G401.6 (cell line): ENCODE measurements around the gene CFAP61.
"Not testable (repeated sequence)": the region's sequence is repeated elsewhere in the genome, so short reads cannot be mapped to it uniquely, and the experiment has no call there.

ENCODE experiments used
- FAIRE-seq: peaks from 2 replicates; lab custom pipeline; 2012; peaks lifted over from hg19 to GRCh38; lab: Jason Lieb, UNC

CFAP61 gene

DNA sequence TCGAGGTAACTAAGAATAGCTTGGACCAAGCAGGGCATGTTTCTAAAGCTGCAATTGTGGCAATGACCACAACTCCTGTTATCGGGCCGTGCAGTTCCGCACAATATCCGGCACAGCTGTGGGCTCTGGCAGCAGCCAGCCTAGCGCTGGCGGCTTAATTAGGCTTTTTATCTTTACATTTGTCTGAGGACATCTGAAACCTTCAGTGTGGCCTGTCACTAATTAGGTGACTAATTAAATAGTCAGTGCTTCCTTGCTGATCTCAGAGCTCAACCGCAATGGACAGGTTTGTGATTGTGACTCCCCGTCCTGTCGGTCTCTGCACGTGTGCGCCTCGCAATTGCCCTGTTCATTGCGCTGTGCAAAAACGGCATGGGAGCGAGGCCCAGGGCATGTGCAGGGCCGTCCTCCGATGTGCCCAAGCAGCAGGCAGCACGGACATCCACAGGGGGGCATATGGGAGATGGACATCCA is 180.7 kb downstream of the CFAP61 start:
- no peak for FAIRE-seq

DNA sequence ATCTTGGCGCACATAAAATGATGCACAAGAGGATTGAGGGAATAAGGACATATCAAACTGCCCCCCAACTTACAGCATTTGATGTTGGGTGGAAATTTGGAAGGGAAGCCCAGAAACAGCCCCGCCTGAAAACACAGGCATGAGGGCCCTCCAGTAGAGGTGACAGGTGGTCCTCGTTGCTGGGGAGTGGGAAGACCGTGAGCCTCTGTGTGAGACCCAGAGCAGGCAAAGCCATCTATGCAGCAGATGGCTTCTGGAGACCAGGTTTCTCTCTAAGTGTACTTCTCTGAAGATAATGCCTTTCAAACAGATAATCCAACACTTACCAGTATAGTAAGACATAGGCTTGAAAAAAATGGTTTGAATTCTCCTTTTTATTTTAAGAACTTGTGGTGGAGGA is 183.3 kb downstream of the CFAP61 start:
- FAIRE-seq, result no peak

- no peak for FAIRE-seq
These were observed 185.0 kb downstream of the CFAP61 start for GRCh38 chr20:20237093-20237959.

GRCh38 chr20:20241976-20242375 is 189.6 kb downstream of the CFAP61 start:
- FAIRE-seq, result no peak

DNA sequence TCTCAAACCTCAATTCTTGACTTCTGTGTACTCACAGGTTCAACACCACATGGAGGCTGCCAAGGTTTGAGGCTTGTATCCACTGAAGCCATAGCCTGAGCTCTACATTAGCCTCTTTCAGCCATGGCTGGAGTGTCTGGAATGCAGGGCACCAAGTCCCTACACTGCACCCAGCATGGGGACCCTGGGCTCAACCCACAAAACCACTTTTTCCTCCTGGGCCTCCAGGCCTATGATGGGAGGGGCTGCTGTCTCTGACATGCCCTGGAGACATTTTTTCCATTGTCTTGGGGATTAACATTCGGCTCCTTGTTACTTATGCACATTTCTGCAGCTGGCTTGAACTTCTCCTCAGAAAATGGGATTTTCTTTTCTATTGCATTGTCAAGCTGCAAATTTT is 192.1 kb downstream of the CFAP61 start:
- not testable (repeated sequence) for FAIRE-seq

DNA sequence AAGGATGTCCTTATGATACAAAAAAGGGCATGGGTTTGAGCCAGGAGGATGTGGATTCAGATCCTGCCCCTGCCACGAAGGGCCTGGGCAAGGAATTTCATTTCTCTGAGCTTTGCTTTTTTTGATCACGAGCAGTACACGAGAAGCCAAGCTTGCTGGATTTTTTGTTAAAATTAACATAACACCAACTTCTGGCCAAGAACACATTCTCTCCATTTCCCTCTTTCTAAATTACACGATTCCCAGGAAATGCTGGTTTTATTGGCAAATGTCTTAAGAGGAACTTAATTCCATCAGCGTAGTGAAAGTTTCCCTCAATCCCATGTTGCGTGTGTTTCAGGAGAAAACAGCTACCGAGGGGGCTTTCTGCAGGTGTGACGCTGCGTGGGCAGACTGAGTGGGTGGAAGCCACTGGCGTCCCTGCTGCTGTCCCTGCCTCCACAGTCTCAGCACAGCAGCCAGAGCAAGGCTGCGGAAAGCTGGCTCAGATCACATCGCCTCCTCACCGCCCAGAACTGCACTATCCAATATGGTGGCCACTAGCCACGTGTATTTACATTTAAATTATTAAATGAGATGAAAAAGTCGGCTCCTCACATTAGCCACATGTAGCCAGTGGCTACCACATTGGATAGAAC is 194.8 kb downstream of the CFAP61 start:
- FAIRE-seq, result no peak

DNA sequence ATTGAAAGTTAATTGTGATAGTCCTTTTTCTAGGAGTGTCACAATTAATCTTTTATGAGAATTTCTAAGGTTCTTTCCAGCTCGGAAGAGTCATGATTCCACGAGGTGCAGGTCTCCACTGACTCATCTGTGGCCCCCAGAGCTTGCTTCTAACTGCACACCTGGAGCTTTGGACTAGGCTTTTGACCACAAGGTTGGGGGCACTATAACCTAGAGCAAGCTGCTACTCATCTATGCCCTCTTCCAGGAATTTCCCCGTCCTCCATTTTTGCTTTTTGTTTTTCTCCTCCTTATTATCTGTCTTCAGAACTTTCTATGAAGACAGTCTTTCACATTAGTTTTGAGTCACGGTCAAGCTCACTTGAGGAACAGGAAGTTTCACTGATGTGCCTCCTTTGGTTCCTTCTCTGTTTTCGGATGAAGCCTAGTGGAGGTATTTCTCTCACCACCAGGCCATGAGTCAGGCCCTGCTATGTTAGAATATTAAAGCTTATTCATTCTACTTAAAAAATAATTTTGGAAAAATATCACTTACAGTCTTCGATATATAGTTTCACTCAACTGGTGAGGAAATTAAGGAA is 196.4 kb downstream of the CFAP61 start:
- no peak for FAIRE-seq

- FAIRE-seq, result no peak
These were observed 199.0 kb downstream of the CFAP61 start for GRCh38 chr20:20251317-20251716.

DNA sequence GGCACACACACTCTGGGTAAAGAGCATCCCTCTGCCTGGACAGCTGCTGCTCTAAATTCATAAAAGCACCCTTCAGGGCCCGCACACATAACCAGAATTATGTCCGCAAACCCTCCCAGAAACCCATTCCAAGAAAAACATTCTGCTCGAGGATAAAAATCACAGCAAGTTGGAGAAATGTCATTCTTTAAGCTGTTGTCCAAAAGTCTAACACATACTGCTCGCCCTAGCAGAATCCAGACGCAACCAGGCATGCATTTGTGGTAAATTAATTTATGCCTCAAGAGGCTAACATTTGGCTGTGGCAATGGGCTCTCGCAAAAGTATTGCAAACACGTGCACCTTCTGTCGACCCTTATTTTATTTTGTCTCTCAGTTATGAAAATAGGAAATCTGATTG is 199.5 kb downstream of the CFAP61 start:
- FAIRE-seq, result no peak

DNA sequence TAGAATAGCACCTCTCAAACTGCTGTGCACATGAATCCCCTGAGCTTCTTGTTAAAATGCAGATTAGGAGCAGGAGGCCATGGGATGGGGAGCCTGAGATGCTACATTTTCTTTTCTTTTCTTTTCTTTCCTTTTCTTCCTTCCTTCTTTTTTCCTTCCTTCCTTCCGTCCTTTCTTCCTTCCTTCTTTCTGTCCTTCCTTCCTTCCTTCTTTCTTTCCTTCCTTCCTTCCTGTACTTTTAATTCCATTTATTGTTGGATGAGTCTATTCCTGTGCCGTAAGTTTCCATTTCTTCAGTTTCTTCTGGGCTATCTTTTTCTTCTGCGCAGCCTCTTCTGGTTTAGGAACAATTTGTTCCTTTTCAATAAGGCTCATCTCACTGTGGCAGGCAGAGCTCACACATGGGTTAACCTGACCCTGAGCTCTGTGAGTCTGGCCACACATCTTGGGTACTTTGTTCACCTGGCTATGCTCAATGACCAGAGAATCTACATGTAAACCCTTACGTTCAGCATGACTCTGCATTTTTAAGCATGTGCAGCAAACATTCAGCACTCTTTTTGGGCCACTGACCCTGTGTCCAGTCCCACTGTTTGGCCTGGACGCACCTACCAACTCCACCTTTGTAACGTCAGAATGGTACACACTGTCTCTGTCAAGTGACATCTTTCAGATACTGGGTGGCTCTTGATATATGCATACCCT is 200.9 kb downstream of the CFAP61 start:
- no peak for FAIRE-seq

- FAIRE-seq, result no peak
These were observed 201.5 kb downstream of the CFAP61 start for GRCh38 chr20:20253744-20254330.

GRCh38 chr20:20255099-20255498 is 202.8 kb downstream of the CFAP61 start:
- FAIRE-seq, result no peak

DNA sequence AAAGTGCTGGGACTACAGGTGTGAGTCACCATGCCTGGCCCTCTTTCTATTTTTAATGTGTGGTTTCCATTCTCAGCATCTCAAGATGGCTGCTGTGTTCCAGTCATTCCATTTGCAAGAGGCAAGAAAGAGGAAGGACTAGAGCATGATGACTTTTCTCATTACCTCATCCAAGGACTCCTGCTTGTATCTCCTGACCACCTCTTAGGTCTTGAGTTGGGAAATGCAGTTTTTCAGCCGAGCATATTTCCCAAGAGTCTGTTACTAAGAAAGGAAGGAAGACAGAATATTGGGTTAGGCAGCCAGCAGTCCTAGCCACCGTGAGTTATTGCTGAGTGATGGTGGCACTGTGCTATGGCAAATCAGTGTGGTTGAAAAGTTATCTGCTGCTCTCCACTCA is 207.2 kb downstream of the CFAP61 start:
- no peak for FAIRE-seq

- no peak for FAIRE-seq
These were observed 208.8 kb downstream of the CFAP61 start for GRCh38 chr20:20261159-20261558.

DNA sequence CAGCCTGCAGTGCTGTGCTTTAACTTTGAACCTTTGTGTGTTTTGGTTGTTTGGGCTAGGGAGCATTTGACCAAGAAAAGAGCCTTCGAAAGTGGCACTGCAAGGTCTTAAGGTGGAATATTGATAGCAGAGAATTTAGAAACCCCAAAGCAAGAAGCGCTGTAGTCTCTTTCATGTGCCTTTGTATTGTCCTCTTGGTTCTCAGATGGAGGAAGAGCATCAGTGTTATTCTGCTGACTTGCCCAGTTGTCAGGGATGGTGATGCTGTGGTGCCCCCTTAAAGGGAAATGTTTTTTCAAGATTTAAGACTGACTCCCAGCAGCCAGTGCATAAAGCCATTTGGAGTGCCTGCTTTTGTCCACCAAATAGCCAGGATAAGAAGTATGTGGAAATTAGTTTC is 212.9 kb downstream of the CFAP61 start:
- FAIRE-seq, result no peak

DNA sequence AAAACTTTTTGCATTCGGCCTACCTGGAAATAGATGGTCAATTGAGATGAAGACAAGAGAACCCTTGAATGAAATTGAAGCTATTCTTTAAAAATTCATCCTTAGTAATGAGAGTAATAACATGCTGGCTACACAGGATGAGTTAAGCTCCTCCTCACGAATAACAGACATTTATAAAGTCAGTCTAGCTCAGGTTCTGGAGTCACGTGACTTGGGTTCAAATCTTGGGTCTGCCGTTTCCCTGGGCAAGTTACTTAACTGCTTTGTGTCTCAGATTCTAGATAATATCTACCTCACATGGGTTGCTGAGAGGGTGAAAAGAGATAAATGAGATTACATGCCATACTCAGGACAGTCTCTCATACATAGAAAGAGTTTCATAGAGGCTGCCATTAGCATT is 214.2 kb downstream of the CFAP61 start:
- FAIRE-seq, result no peak

DNA sequence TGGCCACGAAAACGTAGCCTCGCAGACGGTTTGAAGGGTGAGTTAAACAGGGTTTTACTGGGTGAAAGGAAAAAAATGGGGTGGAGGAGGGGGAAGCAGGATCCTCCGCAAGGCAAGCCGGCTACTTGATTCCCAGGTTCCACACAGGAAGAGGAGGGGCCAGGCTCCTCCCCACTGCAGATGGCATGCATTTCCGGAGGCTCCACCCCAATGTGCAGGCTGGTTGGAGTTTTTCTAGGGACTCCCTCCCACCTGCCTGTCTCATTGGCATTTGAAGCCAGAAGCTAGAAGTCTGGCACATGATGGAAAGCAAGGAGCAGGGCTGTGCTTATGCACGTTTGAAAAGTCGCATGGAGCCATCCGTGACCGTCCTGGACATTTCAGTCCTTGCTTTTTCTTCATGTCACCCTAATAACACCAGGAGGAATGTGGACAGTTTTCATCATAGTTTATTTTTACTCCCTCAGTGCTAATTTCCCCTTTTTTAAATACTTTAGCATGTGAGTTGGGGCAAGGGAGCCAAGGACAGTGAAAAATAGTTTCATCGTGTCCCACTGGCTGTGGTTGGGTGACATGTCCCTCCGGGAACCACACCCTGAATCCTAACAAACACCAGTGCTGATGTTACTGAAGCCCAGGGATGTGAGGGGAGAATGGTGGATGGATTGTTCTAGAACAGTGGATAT is 215.5 kb downstream of the CFAP61 start:
- no peak for FAIRE-seq

DNA sequence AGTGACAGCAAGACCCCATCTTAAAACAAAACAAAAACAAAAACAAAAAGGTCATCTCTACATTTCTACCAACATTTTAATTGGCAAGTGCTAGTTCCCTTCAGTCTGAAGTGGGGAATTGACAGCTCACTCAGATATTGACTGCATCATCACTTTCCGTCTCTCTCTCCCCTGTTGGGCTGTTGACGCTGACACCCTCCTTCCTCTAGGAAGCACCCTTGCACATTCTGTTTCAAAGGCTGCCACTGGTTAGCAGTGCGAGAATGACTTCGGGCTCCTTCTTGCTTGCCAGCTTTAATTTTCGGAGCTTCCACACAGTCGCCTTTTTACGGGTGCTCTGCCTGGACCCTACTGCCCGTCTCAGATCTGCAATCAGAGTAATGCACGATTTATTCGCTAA is 218.9 kb downstream of the CFAP61 start:
- no peak for FAIRE-seq

- no peak for FAIRE-seq
These were observed 220.4 kb downstream of the CFAP61 start for GRCh38 chr20:20272686-20273085.

DNA sequence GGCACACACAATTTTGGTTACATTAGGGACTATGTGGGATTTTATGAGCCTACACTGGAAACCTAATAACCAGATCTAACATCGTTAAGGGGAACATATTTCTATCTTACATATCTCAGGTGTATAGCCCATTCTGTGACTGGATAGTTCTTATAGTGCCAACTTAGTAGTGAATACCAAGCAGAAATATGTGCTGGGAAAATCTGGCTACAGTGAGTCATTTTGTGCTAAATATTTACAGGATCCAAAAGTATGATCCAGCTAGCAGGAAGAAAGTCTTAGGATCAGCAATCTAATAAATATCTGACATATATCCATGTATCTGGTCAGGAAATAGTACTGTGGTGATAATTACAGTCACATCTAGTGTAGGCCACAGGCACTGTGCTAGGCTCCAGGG is 221.0 kb downstream of the CFAP61 start:
- no peak for FAIRE-seq

- FAIRE-seq, result no peak
These were observed 222.5 kb downstream of the CFAP61 start for GRCh38 chr20:20274821-20275220.

- FAIRE-seq, result no peak
These were observed 223.3 kb downstream of the CFAP61 start for GRCh38 chr20:20275636-20276035.
